Breast epithelium (tissue), 4 donors: ENCODE results near the gene FBRS. TPM values are rescaled to one million over a fixed set of nuclear protein-coding genes. Genes with fewer than 3 reads are reported as not detected.

Experiments
- DNase-seq, 2 donors: peaks; one replicate each; pipeline ENCODE4 v3.0.0-alpha.2; 2019; ENCODE audit warnings: low spot score in 2 of 2
- H3K27ac ChIP-seq, 2 donors: fragments of 200-600 bp; sonication (generic) in 1 of 2; one replicate each; pipeline ENCODE4 v1.5.1; 2016 to 2019; ENCODE audit warnings: mild to moderate bottlenecking in 1 of 2
- H3K27me3 ChIP-seq, 2 donors: fragments of 200-600 bp; sonication (generic) in 1 of 2; one replicate each; pipeline versions ENCODE4 v1.5.1 to v1.6.0; 2017 to 2019; ENCODE audit warnings: control low read depth in 1 of 2, mild to moderate bottlenecking in 1 of 2
- H3K36me3 ChIP-seq: fragments of 200-600 bp; one replicate; pipeline ENCODE4 v1.5.1; 2019
- H3K4me1 ChIP-seq, 2 donors: fragments of 200-600 bp; sonication (generic); one replicate each; pipeline ENCODE4 v1.5.1; 2016 to 2019; ENCODE audit warnings: control low read depth in 1 of 2
- H3K4me3 ChIP-seq, 3 donors: fragments of 200-600 bp; sonication (generic); 1 replicate in 2 of 3; 2 replicates in 1 of 3; pipeline ENCODE4 v1.5.1; 2016 to 2019; ENCODE audit warnings: mild to moderate bottlenecking in 3 of 3, moderate library complexity in 2 of 3
- H3K9me3 ChIP-seq, 2 donors: fragments of 200-600 bp; sonication (generic) in 1 of 2; one replicate each; pipeline ENCODE4 v1.5.1; 2016 to 2019; ENCODE audit warnings: control low read depth in 1 of 2
- POLR2A ChIP-seq: fragments of 450-650 bp; IDR thresholded peaks from one replicate; pipeline ENCODE4 v1.6.1; 2016; ENCODE audit warnings: antibody characterized with exemption, mild to moderate bottlenecking, moderate library complexity
- POLR2AphosphoS5 ChIP-seq, 3 donors: sonication (generic); formaldehyde crosslinking; IDR thresholded peaks; one replicate each; pipeline ENCODE4 v1.6.1; 2017; ENCODE audit warnings: antibody characterized with exemption in 3 of 3
- intact Hi-C: fragments of 100-400 bp; cut with DNase I; formaldehyde crosslinking; loops from one replicate; pipeline ENCODE4 v1.15.1; 2023; ENCODE audit warnings: low total_unique reads
- total RNA-seq, 3 donors: library from RNA; depleted of rRNA; stranded (reverse); fragments of >200 nt; gene quantifications; one replicate each; pipeline ENCODE4 v1.1.0, GENCODE V29; 2016
- TF ChIP-seq, protein P1 (sequence below), 3 donors: fragments of 450-650 bp; IDR thresholded peaks; one replicate each; pipeline ENCODE4 v1.5.1; 2016 to 2017; ENCODE audit warnings: antibody characterized with exemption in 3 of 3, mild to moderate bottlenecking in 3 of 3, moderate library complexity in 3 of 3

FBRS gene
- total RNA-seq, 3 donors from 2014 or later: 13.6 to 25.2 (median 17.7) TPM

DNA sequence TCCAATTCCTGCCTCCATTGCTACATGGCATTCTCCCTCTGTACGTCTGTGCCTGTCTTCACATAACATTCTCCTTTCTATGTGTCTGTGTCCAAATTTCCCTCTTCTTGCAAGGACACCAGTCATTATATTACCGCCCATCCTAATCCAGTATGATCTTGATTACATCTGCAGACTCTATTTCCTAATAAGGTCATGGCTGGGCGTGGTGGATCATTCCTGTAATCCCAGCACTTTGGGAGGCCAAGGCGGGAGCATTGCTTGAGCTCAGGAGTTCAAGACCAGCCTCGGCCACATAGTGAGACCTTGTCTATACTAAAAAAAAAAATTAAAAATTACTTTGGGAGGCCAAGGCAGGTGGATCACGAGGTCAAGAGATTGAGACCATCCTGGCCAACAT is 12.5 kb upstream of the FBRS start:
- no peaks in the 10 kb centered on the region for H3K36me3 ChIP-seq
- no peak for TF ChIP-seq POLR2A
- TF ChIP-seq POLR2AphosphoS5 (IDR thresholded peaks at IDR 0.05): no peak
- TF ChIP-seq, protein P1, sequence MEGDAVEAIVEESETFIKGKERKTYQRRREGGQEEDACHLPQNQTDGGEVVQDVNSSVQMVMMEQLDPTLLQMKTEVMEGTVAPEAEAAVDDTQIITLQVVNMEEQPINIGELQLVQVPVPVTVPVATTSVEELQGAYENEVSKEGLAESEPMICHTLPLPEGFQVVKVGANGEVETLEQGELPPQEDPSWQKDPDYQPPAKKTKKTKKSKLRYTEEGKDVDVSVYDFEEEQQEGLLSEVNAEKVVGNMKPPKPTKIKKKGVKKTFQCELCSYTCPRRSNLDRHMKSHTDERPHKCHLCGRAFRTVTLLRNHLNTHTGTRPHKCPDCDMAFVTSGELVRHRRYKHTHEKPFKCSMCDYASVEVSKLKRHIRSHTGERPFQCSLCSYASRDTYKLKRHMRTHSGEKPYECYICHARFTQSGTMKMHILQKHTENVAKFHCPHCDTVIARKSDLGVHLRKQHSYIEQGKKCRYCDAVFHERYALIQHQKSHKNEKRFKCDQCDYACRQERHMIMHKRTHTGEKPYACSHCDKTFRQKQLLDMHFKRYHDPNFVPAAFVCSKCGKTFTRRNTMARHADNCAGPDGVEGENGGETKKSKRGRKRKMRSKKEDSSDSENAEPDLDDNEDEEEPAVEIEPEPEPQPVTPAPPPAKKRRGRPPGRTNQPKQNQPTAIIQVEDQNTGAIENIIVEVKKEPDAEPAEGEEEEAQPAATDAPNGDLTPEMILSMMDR (IDR thresholded peaks at IDR 0.05): no peak
- no peaks in the 10 kb centered on the region for H3K4me1 ChIP-seq
- H3K9me3 ChIP-seq: no peaks in the 10 kb centered on the region
- no peaks in the 10 kb centered on the region for H3K27me3 ChIP-seq
- no peak overlapping the region for H3K27ac ChIP-seq
- no peak overlapping the region for H3K4me3 ChIP-seq
- no peak for DNase-seq
- intact Hi-C loops: no loop called here

DNA sequence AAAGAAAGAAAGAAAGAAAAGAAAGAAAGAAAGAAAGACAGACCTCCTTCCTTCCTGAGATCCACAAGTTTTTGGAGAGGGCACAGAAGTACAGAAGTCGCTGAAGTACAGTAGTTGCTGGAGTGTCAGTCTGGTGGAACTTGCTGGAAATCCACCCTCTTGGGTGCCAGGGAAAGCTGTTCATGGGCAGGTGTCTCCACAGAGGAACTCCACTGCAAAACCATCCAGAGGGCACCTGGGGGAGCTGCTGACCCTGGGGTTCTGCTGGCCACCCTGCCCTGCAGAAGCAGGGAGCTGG is 11.0 kb upstream of the FBRS start:
- TF ChIP-seq POLR2A (no peak), POLR2AphosphoS5 (IDR thresholded peaks at IDR 0.05) (no peak)
- TF ChIP-seq, protein P1 (IDR thresholded peaks at IDR 0.05): no peak
- H3K9me3 ChIP-seq: no peaks in the 10 kb centered on the region
- intact Hi-C loops: no loop called here
- DNase-seq: no peak
- H3K36me3 ChIP-seq: no peaks in the 10 kb centered on the region
- no peak overlapping the region for H3K4me3 ChIP-seq
- H3K27ac ChIP-seq: no peak overlapping the region
- no peaks in the 10 kb centered on the region for H3K4me1 ChIP-seq
- no peaks in the 10 kb centered on the region for H3K27me3 ChIP-seq

DNA sequence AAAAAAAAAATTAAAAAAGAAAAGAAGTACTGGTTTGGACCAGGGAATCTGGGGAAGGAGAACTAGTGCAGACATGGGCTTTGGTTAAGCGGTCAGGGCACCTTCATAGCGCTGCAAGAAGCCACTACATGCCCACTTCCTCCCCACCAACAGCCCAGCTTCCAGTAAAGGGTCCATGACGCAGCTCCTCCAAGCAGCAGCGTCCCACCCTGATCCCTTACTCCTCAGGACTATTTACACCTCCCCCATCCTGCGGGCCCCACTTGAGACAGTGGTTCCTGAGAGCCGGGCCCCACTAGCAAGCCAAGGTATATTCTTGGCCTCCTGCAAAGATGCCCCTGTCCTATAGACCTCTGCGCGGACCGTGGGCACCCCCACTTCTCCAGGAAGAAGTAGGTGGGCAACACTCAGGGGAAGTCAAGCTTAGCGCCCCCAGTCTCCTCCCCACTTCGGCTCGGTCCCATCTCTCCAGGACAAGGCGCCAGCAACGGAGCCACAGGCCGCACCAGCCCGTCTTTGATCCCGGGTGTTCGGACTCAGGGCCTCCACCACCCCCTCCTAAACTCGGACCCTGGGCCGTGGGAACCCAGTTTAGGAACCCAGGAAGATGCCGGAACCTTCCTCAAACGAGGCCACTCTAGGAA is 8.4 kb upstream of the FBRS start:
- TF ChIP-seq, protein P1 (IDR thresholded peaks at IDR 0.05): no peak
- TF ChIP-seq POLR2AphosphoS5 (IDR thresholded peaks at IDR 0.05) (no peak), POLR2A (no peak)
- intact Hi-C loops: no loop called here

DNA sequence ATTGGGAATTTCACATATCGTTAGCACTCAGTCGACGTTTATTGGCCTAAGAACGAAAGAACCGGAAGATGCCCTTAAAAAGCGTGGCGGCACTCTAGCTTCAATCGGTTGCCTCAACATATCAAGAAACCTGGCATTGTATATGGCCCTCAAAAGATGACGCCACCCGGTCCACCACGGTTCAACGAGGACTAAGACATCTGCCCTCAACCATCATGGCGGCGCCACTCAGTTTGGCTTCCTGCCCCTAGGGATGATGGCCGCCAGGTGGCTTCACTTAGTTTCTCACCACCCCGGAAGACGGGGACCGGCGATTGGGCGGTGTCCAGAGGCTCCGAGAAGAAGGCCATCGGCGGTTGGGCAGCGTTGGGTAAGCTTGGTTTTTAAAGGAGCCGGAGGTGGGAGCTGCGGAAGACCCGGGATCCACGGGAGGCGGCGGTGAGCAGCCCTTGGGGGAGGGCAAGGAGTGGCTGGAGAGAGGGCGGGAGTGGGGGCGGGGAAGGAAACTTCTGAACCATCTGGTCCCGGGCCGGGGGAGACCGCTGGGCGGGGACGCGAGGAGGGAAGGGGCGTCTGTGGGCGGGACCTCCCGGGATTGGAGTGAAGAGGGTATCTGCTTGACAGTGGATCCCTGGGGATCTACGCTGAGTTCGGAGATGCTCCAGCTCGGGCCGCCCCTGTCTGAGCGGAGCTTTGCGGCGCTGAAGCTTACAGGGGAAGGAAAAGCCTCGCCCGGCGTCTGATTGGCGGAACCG is 7.7 kb upstream of the FBRS start, which contains the start of gene PRR14:
Gene PRR14 (plus strand): TSS at position 592 of the 755 bp plus-strand sequence. CDS start 686 bp downstream, outside the sequence.
- TF ChIP-seq POLR2AphosphoS5 (IDR thresholded peaks at IDR 0.05) (peak; percentile 93 to 98 (median 94)), POLR2A (peak; percentile 9)
- TF ChIP-seq, protein P1 (IDR thresholded peaks at IDR 0.05): peak; percentile 76 to 90 (median 80)
- peak within 1 kb of the TSS; percentile 91 to 93 for H3K27ac ChIP-seq
- peak within 1 kb of the TSS; percentile 74 to 88 (median 84) for H3K4me3 ChIP-seq
- no peaks in the 10 kb centered on the region for H3K9me3 ChIP-seq
- H3K36me3 ChIP-seq: no peaks in the 10 kb centered on the region
- H3K4me1 ChIP-seq: no peaks in the 10 kb centered on the region
- no peaks in the 10 kb centered on the region for H3K27me3 ChIP-seq
- DNase-seq: peak; percentile 100
- intact Hi-C loops: no loop called here

More for the DNA sequence above, 8.4 kb upstream of the FBRS start:
- DNase-seq: peak in 1 of 2 donors; percentile 46
- Histone ChIP-seq H3K4me3 (peak overlapping the region; percentile 74 to 88 (median 84)), H3K27ac (peak overlapping the region; percentile 91 to 93), H3K9me3 (no peaks in the 10 kb centered on the region), H3K4me1 (no peaks in the 10 kb centered on the region), H3K27me3 (no peaks in the 10 kb centered on the region), H3K36me3 (no peaks in the 10 kb centered on the region)
